ENCODE measurements around the gene CABS1.

- no peak for TF ChIP-seq EP300 (IDR thresholded peaks at IDR 0.05; ENCODE audit: borderline replicate concordance)
- no peak for TF ChIP-seq CREB1 (IDR thresholded peaks at IDR 0.05; ENCODE audit: low read depth)
- no peak for TF ChIP-seq RAD21 (IDR thresholded peaks at IDR 0.05; ENCODE audit: low read depth)
- TF ChIP-seq REST (IDR thresholded peaks at IDR 0.05; ENCODE audit: low read depth) = no peak
- TF ChIP-seq YY1 (IDR thresholded peaks at IDR 0.05; ENCODE audit: low read depth) = no peak
- TF ChIP-seq EGR1 (IDR thresholded peaks at IDR 0.05) = no peak
- TF ChIP-seq TAF1 (IDR thresholded peaks at IDR 0.05; ENCODE audit: low read depth) = no peak
- TF ChIP-seq MAX (IDR thresholded peaks at IDR 0.05) = no peak
- TF ChIP-seq ZBTB7A (IDR thresholded peaks at IDR 0.05; ENCODE audit: low read depth) = no peak
- TF ChIP-seq USF1 (IDR thresholded peaks at IDR 0.05) = no peak
- TF ChIP-seq CEBPB (IDR thresholded peaks at IDR 0.05) = no peak
- TF ChIP-seq NFIC (IDR thresholded peaks at IDR 0.05) = no peak
- TF ChIP-seq TEAD4 (IDR thresholded peaks at IDR 0.05) = no peak
These were observed 29.2 kb upstream of the CABS1 start for GRCh38 chr4:70305601-70306000.
